Measurements from ENCODE around the gene C6orf89.

- no peak for TF ChIP-seq POLR2AphosphoS5 (IDR thresholded peaks at IDR 0.05; ENCODE audit: low read depth, low read length)
- TF ChIP-seq SIN3A (IDR thresholded peaks at IDR 0.05; ENCODE audit: borderline replicate concordance, insufficient read depth, low read length) = no peak
- TF ChIP-seq REST (IDR thresholded peaks at IDR 0.05; ENCODE audit: insufficient read depth in 1 of 2, low read depth in 2 of 2, low read length in 2 of 2) = no peak
- TF ChIP-seq TAF1 (IDR thresholded peaks at IDR 0.05; ENCODE audit: borderline replicate concordance, insufficient read depth, low read length) = no peak
These were observed 86.3 kb downstream of the C6orf89 start for GRCh38 chr6:36971921-36972673.
